Keratinocyte (primary cell): ENCODE measurements around the gene USP28. TPM values are rescaled to one million over a fixed set of nuclear protein-coding genes. Genes with fewer than 3 reads are reported as not detected.

Experiments
- DNase-seq: peaks from one replicate; pipeline ENCODE4 v3.0.0-alpha.2; 2011; ENCODE audit warnings: low read depth, missing footprints, low spot score
- FAIRE-seq: peaks from 2 replicates; lab custom pipeline; 2011; peaks lifted over from hg19 to GRCh38; lab: Jason Lieb, UNC
- H2AFZ ChIP-seq: 2 replicates; pipeline ENCODE4 v1.6.0; 2012; ENCODE audit warnings: low read length, control low read depth, inconsistent platforms; ENCODE audit not compliant: control insufficient read depth
- H3K27ac ChIP-seq: 2 replicates; pipeline ENCODE4 v1.5.1; 2011; ENCODE audit warnings: low read length; ENCODE audit not compliant: control insufficient read depth, insufficient read depth
- H3K27me3 ChIP-seq: 3 replicates; pipeline ENCODE4 v1.6.0; 2011; ENCODE audit warnings: low read length; ENCODE audit not compliant: control insufficient read depth, insufficient read depth; ENCODE audit errors: extremely low read depth
- H3K36me3 ChIP-seq, 2 experiments: 2 replicates in 1 of 2; 3 replicates in 1 of 2; pipeline ENCODE4 v1.5.1; 2011; ENCODE audit warnings: low read length in 2 of 2, mild to moderate bottlenecking in 1 of 2; ENCODE audit not compliant: control insufficient read depth in 2 of 2, insufficient read depth in 2 of 2; ENCODE audit errors: extremely low read depth in 1 of 2
- H3K4me1 ChIP-seq: 3 replicates; pipeline ENCODE4 v1.5.1; 2011; ENCODE audit warnings: low read length; ENCODE audit not compliant: control insufficient read depth, insufficient read depth; ENCODE audit errors: extremely low read depth
- H3K4me2 ChIP-seq: 3 replicates; pipeline ENCODE4 v1.6.0; 2011; ENCODE audit warnings: low read depth, low read length; ENCODE audit not compliant: control insufficient read depth, insufficient read depth; ENCODE audit errors: extremely low read depth
- H3K4me3 ChIP-seq, 3 experiments: fragments of 200-600 bp in 1 of 3; sonication (generic) in 1 of 3; 2 replicates in 2 of 3; 3 replicates in 1 of 3; pipeline ENCODE4 v1.5.1; 2011 to 2016; ENCODE audit warnings: low read length in 3 of 3, mild to moderate bottlenecking in 3 of 3, control low read depth in 2 of 3, inconsistent platforms in 1 of 3, low read depth in 1 of 3, mixed read lengths in 1 of 3, mixed run types in 1 of 3, moderate library complexity in 1 of 3; ENCODE audit not compliant: control insufficient read depth in 2 of 3, insufficient read depth in 2 of 3; ENCODE audit errors: extremely low read depth in 1 of 3
- H3K79me2 ChIP-seq: 2 replicates; pipeline ENCODE4 v1.6.0; 2012; ENCODE audit warnings: low read length; ENCODE audit not compliant: control insufficient read depth, insufficient read depth
- H3K9ac ChIP-seq: 3 replicates; pipeline ENCODE4 v1.6.0; 2011; ENCODE audit warnings: low read length; ENCODE audit not compliant: control insufficient read depth, insufficient read depth; ENCODE audit errors: extremely low read depth
- H3K9me1 ChIP-seq: 3 replicates; pipeline ENCODE4 v1.6.0; 2011; ENCODE audit warnings: low read length; ENCODE audit not compliant: control insufficient read depth, insufficient read depth; ENCODE audit errors: extremely low read depth
- H3K9me3 ChIP-seq: 2 replicates; pipeline ENCODE4 v1.5.1; 2012; ENCODE audit warnings: low read depth, low read length; ENCODE audit not compliant: control insufficient read depth
- H4K20me1 ChIP-seq: 3 replicates; pipeline ENCODE4 v1.6.0; 2011; ENCODE audit warnings: low read length; ENCODE audit not compliant: control insufficient read depth, insufficient read depth; ENCODE audit errors: extremely low read depth
- EZH2 ChIP-seq: IDR thresholded peaks from one replicate; pipeline ENCODE4 v1.6.1; 2012; ENCODE audit warnings: inconsistent platforms, mild to moderate bottlenecking, low read length, moderate library complexity
- dilution Hi-C: fragments of 300-500 bp; cut with MboI; formaldehyde crosslinking; loops from one replicate; pipeline ENCODE4 v1.7.0; 2020; ENCODE audit warnings: low sequenced_read_pairs; ENCODE audit not compliant: extremely low pct_ligation_motif_present
- polyA plus RNA-seq, 5 experiments: library from polyadenylated mRNA; depleted of rRNA in 3 of 5; stranded (reverse) in 3 of 5; stranded (forward) in 1 of 5; unstranded in 1 of 5; fragments of >200 nt; gene quantifications; 1 replicate in 1 of 5; 2 replicates in 3 of 5; 3 replicates in 1 of 5; pipeline versions ENCODE4 v1.2.1 to v1.2.3, GENCODE V29; 2011 to 2012; ENCODE audit warnings: missing spikeins in 2 of 5, low read depth in 1 of 5, low replicate concordance in 1 of 5
- TF ChIP-seq, protein P1 (sequence below), 3 experiments: IDR thresholded peaks in 1 of 3; conservative IDR thresholded peaks in 1 of 3; optimal IDR thresholded peaks in 1 of 3; 2 replicates in 2 of 3; 3 replicates in 1 of 3; pipeline versions ENCODE3 to v1.5.1; 2011; ENCODE audit warnings: low read length in 3 of 3, mild to moderate bottlenecking in 3 of 3, moderate library complexity in 2 of 3, control low read depth in 1 of 3, inconsistent platforms in 1 of 3; ENCODE audit not compliant: insufficient read depth in 2 of 3; ENCODE audit errors: extremely low read depth in 1 of 3

Gene USP28
- polyA plus RNA-seq, 1 donor (not counting 4 experiments of a cell fraction or from before 2014, with no cell fraction given): 37.4 TPM

- Histone ChIP-seq H3K27ac (no peak overlapping the region), H3K9me1 (no peaks in the 10 kb centered on the region), H3K79me2 (no peaks in the 10 kb centered on the region), H3K36me3 (peaks cover 8% of the 10 kb centered on the region in 2 experiments), H3K9ac (no peak overlapping the region), H3K27me3 (no peaks in the 10 kb centered on the region), H4K20me1 (no peaks in the 10 kb centered on the region), H3K4me2 (no peak overlapping the region), H3K9me3 (no peaks in the 10 kb centered on the region), H3K4me3 (no peak overlapping the region), H3K4me1 (no peaks in the 10 kb centered on the region), H2AFZ (no peak overlapping the region)
- dilution Hi-C loops: no loop called here
- TF ChIP-seq EZH2: no peak
- TF ChIP-seq, protein P1, sequence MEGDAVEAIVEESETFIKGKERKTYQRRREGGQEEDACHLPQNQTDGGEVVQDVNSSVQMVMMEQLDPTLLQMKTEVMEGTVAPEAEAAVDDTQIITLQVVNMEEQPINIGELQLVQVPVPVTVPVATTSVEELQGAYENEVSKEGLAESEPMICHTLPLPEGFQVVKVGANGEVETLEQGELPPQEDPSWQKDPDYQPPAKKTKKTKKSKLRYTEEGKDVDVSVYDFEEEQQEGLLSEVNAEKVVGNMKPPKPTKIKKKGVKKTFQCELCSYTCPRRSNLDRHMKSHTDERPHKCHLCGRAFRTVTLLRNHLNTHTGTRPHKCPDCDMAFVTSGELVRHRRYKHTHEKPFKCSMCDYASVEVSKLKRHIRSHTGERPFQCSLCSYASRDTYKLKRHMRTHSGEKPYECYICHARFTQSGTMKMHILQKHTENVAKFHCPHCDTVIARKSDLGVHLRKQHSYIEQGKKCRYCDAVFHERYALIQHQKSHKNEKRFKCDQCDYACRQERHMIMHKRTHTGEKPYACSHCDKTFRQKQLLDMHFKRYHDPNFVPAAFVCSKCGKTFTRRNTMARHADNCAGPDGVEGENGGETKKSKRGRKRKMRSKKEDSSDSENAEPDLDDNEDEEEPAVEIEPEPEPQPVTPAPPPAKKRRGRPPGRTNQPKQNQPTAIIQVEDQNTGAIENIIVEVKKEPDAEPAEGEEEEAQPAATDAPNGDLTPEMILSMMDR (optimal IDR thresholded peaks at IDR 0.05 in 1 of 3, IDR thresholded peaks at IDR 0.05 in 1 of 3, conservative IDR thresholded peaks at IDR 0.05 in 1 of 3; ENCODE audit: extremely low read depth in 1 of 3, insufficient read depth in 2 of 3, low read length in 3 of 3): no peak
- DNase-seq (no peak), FAIRE-seq (no peak)
These were observed 72.8 kb downstream of the USP28 start for GRCh38 chr11:113802621-113803020.

- Histone ChIP-seq H3K9me3 (no peaks in the 10 kb centered on the region), H3K79me2 (no peaks in the 10 kb centered on the region), H3K9ac (no peak overlapping the region), H4K20me1 (no peaks in the 10 kb centered on the region), H3K4me2 (no peak overlapping the region), H3K9me1 (no peaks in the 10 kb centered on the region), H3K4me3 (no peak overlapping the region), H3K27ac (no peak overlapping the region), H2AFZ (no peak overlapping the region), H3K36me3 (peaks cover 3 to 4% of the 10 kb centered on the region in 2 experiments), H3K27me3 (no peaks in the 10 kb centered on the region), H3K4me1 (no peaks in the 10 kb centered on the region)
- dilution Hi-C loops: no loop called here
- peak; percentile 75 for FAIRE-seq
- no peak for TF ChIP-seq EZH2
- TF ChIP-seq, protein P1 (optimal IDR thresholded peaks at IDR 0.05 in 1 of 3, IDR thresholded peaks at IDR 0.05 in 1 of 3, conservative IDR thresholded peaks at IDR 0.05 in 1 of 3; ENCODE audit: extremely low read depth in 1 of 3, insufficient read depth in 2 of 3, low read length in 3 of 3): peak; percentile 52 to 65 (median 59)
- peak; percentile 11 for DNase-seq
These were observed 78.6 kb downstream of the USP28 start for GRCh38 chr11:113796663-113797259.
